ENCODE results near the gene ACTR3. TPM values are rescaled to one million over a fixed set of nuclear protein-coding genes. Genes with fewer than 3 reads are reported as not detected.

ACTR3 gene
- polyA plus RNA-seq, 1 donor from 2014 or later = 255 TPM

DNA sequence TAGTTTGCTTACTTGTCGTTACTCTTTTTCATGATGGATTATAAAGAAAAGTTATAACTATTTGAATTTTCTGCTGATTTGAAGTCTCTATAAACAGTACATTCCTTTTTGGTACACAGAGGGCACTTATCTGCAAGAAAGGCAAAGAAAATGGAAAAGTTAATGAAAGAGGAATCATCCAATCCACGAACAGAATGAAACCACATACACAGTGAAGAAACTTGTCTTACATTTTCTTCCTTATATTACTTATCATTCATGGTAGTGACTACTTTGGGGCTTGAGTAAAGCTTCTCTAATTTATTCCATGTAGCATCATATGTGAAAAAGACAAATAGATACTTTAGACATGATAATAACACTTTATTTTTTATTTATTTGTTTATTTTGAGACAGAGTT, 14.8 kb upstream of the ACTR3 start:
- Histone ChIP-seq H3K4me2 (ENCODE audit: low read length) (no peak overlapping the region), H3K9me2 (ENCODE audit: insufficient read depth, low read length) (no peaks in the 10 kb centered on the region), H3K4me3 (ENCODE audit: low read length) (no peak overlapping the region), H2AFZ (ENCODE audit: low read depth, low read length) (no peak overlapping the region), H3K27me3 (ENCODE audit: insufficient read depth, low read depth, low read length) (no peaks in the 10 kb centered on the region), H4K20me1 (ENCODE audit: insufficient read depth) (no peaks in the 10 kb centered on the region), H3K36me3 (ENCODE audit: insufficient read depth, low read length) (no peaks in the 10 kb centered on the region), H3K27ac (ENCODE audit: low read length) (no peak overlapping the region), H3K9me3 (ENCODE audit: low read length) (no peaks in the 10 kb centered on the region), H3K79me2 (replicated peaks; ENCODE audit: insufficient read depth, low read length) (no peaks in the 10 kb centered on the region), H3F3A (ENCODE audit: insufficient read depth, low read length, poor library complexity, severe bottlenecking) (no peaks in the 10 kb centered on the region), H3K9ac (ENCODE audit: low read length) (no peak overlapping the region)
- no peak for TF ChIP-seq SMC3 (conservative IDR thresholded peaks at IDR 0.05; ENCODE audit: poor library complexity)
- TF ChIP-seq EP300 (conservative IDR thresholded peaks at IDR 0.05; ENCODE audit: poor library complexity, severe bottlenecking) = no peak
- TF ChIP-seq POLR2AphosphoS5 (IDR thresholded peaks at IDR 0.05) = no peak
- TF ChIP-seq EZH2 (IDR thresholded peaks at IDR 0.05; ENCODE audit: borderline replicate concordance, insufficient read depth, low read length, poor library complexity, severe bottlenecking) = no peak
- no peak for TF ChIP-seq TAF1 (IDR thresholded peaks at IDR 0.05; ENCODE audit: low read depth)
- TF ChIP-seq RAD21 (conservative IDR thresholded peaks at IDR 0.05) = no peak
- TF ChIP-seq, protein P1, sequence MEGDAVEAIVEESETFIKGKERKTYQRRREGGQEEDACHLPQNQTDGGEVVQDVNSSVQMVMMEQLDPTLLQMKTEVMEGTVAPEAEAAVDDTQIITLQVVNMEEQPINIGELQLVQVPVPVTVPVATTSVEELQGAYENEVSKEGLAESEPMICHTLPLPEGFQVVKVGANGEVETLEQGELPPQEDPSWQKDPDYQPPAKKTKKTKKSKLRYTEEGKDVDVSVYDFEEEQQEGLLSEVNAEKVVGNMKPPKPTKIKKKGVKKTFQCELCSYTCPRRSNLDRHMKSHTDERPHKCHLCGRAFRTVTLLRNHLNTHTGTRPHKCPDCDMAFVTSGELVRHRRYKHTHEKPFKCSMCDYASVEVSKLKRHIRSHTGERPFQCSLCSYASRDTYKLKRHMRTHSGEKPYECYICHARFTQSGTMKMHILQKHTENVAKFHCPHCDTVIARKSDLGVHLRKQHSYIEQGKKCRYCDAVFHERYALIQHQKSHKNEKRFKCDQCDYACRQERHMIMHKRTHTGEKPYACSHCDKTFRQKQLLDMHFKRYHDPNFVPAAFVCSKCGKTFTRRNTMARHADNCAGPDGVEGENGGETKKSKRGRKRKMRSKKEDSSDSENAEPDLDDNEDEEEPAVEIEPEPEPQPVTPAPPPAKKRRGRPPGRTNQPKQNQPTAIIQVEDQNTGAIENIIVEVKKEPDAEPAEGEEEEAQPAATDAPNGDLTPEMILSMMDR (IDR thresholded peaks at IDR 0.05; ENCODE audit: poor library complexity, severe bottlenecking) = no peak
- TF ChIP-seq MXI1 (conservative IDR thresholded peaks at IDR 0.05; ENCODE audit: poor library complexity, severe bottlenecking) = no peak

DNA sequence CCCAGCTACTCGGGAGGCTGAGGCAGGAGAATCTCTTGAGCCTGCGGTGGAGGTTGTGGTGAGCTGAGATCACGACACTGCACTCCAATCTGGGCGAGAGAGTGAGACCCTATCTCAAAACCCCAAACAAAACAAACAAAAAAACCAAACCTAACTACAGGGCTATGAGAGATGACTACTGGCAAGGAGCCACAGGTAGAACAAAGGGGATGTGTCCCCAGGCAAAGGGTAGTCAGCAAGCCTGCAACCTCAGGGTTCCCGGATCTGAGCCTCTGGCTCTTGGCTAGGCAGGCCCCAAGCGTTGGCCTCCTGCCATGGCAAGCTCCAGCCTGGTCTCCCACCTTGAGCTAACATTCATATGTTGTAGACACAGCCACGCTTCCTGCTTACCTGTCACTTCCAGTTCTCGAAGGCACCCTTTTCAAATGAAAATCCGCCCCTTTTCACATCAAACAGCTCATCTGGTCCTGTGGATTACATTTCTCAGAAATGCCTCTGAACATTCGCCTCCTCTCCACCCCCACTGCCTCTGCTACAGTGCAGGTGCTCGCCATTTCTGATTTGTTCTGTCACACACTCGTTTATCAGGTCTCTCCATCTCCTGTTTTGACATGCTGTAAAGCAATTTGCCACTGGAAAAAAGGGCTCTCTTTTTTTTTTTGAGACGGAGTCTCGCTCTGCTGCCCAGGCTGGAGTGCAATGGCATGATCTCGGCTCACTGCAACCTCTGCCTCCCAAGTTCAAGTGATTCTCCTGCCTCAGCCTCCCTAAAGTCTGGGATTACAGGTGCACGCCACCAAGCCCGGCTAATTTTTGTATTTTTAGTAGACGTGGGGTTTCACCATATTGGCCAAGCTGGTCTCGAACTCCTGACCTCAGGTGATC, 13.1 kb upstream of the ACTR3 start:
- TF ChIP-seq, protein P1 (IDR thresholded peaks at IDR 0.05; ENCODE audit: poor library complexity, severe bottlenecking) = no peak
- TF ChIP-seq, protein P2, sequence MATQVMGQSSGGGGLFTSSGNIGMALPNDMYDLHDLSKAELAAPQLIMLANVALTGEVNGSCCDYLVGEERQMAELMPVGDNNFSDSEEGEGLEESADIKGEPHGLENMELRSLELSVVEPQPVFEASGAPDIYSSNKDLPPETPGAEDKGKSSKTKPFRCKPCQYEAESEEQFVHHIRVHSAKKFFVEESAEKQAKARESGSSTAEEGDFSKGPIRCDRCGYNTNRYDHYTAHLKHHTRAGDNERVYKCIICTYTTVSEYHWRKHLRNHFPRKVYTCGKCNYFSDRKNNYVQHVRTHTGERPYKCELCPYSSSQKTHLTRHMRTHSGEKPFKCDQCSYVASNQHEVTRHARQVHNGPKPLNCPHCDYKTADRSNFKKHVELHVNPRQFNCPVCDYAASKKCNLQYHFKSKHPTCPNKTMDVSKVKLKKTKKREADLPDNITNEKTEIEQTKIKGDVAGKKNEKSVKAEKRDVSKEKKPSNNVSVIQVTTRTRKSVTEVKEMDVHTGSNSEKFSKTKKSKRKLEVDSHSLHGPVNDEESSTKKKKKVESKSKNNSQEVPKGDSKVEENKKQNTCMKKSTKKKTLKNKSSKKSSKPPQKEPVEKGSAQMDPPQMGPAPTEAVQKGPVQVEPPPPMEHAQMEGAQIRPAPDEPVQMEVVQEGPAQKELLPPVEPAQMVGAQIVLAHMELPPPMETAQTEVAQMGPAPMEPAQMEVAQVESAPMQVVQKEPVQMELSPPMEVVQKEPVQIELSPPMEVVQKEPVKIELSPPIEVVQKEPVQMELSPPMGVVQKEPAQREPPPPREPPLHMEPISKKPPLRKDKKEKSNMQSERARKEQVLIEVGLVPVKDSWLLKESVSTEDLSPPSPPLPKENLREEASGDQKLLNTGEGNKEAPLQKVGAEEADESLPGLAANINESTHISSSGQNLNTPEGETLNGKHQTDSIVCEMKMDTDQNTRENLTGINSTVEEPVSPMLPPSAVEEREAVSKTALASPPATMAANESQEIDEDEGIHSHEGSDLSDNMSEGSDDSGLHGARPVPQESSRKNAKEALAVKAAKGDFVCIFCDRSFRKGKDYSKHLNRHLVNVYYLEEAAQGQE (IDR thresholded peaks at IDR 0.05; ENCODE audit: borderline replicate concordance) = no peak
- TF ChIP-seq EZH2 (IDR thresholded peaks at IDR 0.05; ENCODE audit: borderline replicate concordance, insufficient read depth, low read length, poor library complexity, severe bottlenecking) (no peak), EP300 (conservative IDR thresholded peaks at IDR 0.05; ENCODE audit: poor library complexity, severe bottlenecking) (no peak), RAD21 (conservative IDR thresholded peaks at IDR 0.05) (no peak), POLR2AphosphoS5 (IDR thresholded peaks at IDR 0.05) (no peak), TAF1 (IDR thresholded peaks at IDR 0.05; ENCODE audit: low read depth) (no peak), MXI1 (conservative IDR thresholded peaks at IDR 0.05; ENCODE audit: poor library complexity, severe bottlenecking) (no peak), SMC3 (conservative IDR thresholded peaks at IDR 0.05; ENCODE audit: poor library complexity) (no peak)
- Histone ChIP-seq H4K20me1 (ENCODE audit: insufficient read depth) (no peaks in the 10 kb centered on the region), H3K27ac (ENCODE audit: low read length) (no peak overlapping the region), H3F3A (ENCODE audit: insufficient read depth, low read length, poor library complexity, severe bottlenecking) (no peaks in the 10 kb centered on the region), H3K9me3 (ENCODE audit: low read length) (no peaks in the 10 kb centered on the region), H3K9me2 (ENCODE audit: insufficient read depth, low read length) (no peaks in the 10 kb centered on the region), H3K79me2 (replicated peaks; ENCODE audit: insufficient read depth, low read length) (no peaks in the 10 kb centered on the region), H3K27me3 (ENCODE audit: insufficient read depth, low read depth, low read length) (no peaks in the 10 kb centered on the region), H3K4me2 (ENCODE audit: low read length) (no peak overlapping the region), H3K4me3 (ENCODE audit: low read length) (no peak overlapping the region), H3K9ac (ENCODE audit: low read length) (no peak overlapping the region), H3K36me3 (ENCODE audit: insufficient read depth, low read length) (no peaks in the 10 kb centered on the region), H2AFZ (ENCODE audit: low read depth, low read length) (no peak overlapping the region)

All from neural cell (in vitro differentiated cells).